H9 (cell line): ENCODE results near the gene METTL23. TPM values are rescaled to one million over a fixed set of nuclear protein-coding genes. Genes with fewer than 3 reads are reported as not detected.

Experiments used
- DNase-seq: peaks from one replicate; pipeline ENCODE4 v3.0.0-alpha.2; 2017
- H2AFZ ChIP-seq: one replicate; pipeline ENCODE4 v1.6.1; 2013; ENCODE audit warnings: mild to moderate bottlenecking, low read length, control low read depth, moderate library complexity
- H2AK5ac ChIP-seq: 2 replicates; pipeline ENCODE4 v1.6.1; 2013; ENCODE audit warnings: low read length, control low read depth, mixed read lengths; ENCODE audit not compliant: insufficient read length
- H2BK120ac ChIP-seq: one replicate; pipeline ENCODE4 v1.6.1; 2013; ENCODE audit warnings: low read depth, mild to moderate bottlenecking, low read length, control low read depth, inconsistent platforms; ENCODE audit not compliant: poor library complexity, severe bottlenecking
- H2BK12ac ChIP-seq: 2 replicates; pipeline ENCODE4 v1.6.1; 2013; ENCODE audit warnings: low read length, control low read depth, mixed read lengths, low read depth; ENCODE audit not compliant: insufficient read length
- H2BK15ac ChIP-seq: 2 replicates; pipeline ENCODE4 v1.6.1; 2013; ENCODE audit warnings: low read depth, low read length, control low read depth
- H2BK20ac ChIP-seq: one replicate; pipeline ENCODE4 v1.6.1; 2013; ENCODE audit warnings: low read depth, mild to moderate bottlenecking, low read length, control low read depth, inconsistent platforms; ENCODE audit not compliant: poor library complexity, severe bottlenecking
- H2BK5ac ChIP-seq: 2 replicates; pipeline ENCODE4 v1.6.1; 2013; ENCODE audit warnings: low read length, control low read depth, mixed read lengths; ENCODE audit not compliant: insufficient read length
- H3K14ac ChIP-seq: 2 replicates; pipeline ENCODE4 v1.6.1; 2013; ENCODE audit warnings: low read length, control low read depth; ENCODE audit not compliant: insufficient read depth
- H3K18ac ChIP-seq: 2 replicates; pipeline ENCODE4 v1.6.1; 2013; ENCODE audit warnings: low read depth, mild to moderate bottlenecking, mixed read lengths, low read length, control low read depth; ENCODE audit not compliant: insufficient read length
- H3K23ac ChIP-seq: 2 replicates; pipeline ENCODE4 v1.6.1; 2013; ENCODE audit warnings: low read length, control low read depth, mixed read lengths, low read depth; ENCODE audit not compliant: insufficient read length
- H3K23me2 ChIP-seq: 2 replicates; pipeline ENCODE4 v1.6.1; 2013; ENCODE audit warnings: low read depth, mild to moderate bottlenecking, mixed read lengths, low read length, control low read depth; ENCODE audit not compliant: insufficient read length, poor library complexity, severe bottlenecking
- H3K27ac ChIP-seq: 2 replicates; pipeline ENCODE4 v1.5.1; 2013; ENCODE audit warnings: low read length, control low read depth, mixed read lengths, low read depth; ENCODE audit not compliant: insufficient read length
- H3K27me3 ChIP-seq: 2 replicates; pipeline ENCODE4 v1.6.1; 2013; ENCODE audit warnings: low read length, control low read depth, inconsistent platforms; ENCODE audit not compliant: insufficient read depth
- H3K4ac ChIP-seq: 2 replicates; pipeline ENCODE4 v1.6.1; 2013; ENCODE audit warnings: low read depth, mild to moderate bottlenecking, control low read depth, inconsistent platforms, low read length, moderate library complexity
- H3K4me1 ChIP-seq: 2 replicates; pipeline ENCODE4 v1.6.1; 2013; ENCODE audit warnings: low read length, control low read depth, inconsistent platforms; ENCODE audit not compliant: insufficient read depth
- H3K4me2 ChIP-seq: 2 replicates; pipeline ENCODE4 v1.6.1; 2013; ENCODE audit warnings: low read length, control low read depth, mixed read lengths; ENCODE audit not compliant: insufficient read length, insufficient read depth
- H3K56ac ChIP-seq: 2 replicates; pipeline ENCODE4 v1.6.1; 2013; ENCODE audit warnings: low read depth, mild to moderate bottlenecking, mixed read lengths, low read length, control low read depth; ENCODE audit not compliant: insufficient read length
- H3K79me1 ChIP-seq: 2 replicates; pipeline ENCODE4 v1.6.1; 2013; ENCODE audit warnings: low read depth, mild to moderate bottlenecking, moderate library complexity, low read length, control low read depth, inconsistent platforms; ENCODE audit not compliant: insufficient read depth, poor library complexity, severe bottlenecking
- H3K79me2 ChIP-seq: 2 replicates; pipeline ENCODE4 v1.6.1; 2013; ENCODE audit warnings: low read length, control low read depth, inconsistent platforms; ENCODE audit not compliant: insufficient read depth
- H3K9ac ChIP-seq: 2 replicates; pipeline ENCODE4 v1.6.1; 2013; ENCODE audit warnings: low read length, control low read depth, mixed read lengths; ENCODE audit not compliant: insufficient read length; ENCODE audit errors: extremely low read depth
- H3K9me3 ChIP-seq: one replicate; pipeline ENCODE4 v1.6.1; 2013; ENCODE audit warnings: low read depth, low read length, inconsistent platforms; ENCODE audit not compliant: control insufficient read depth
- H3T11ph ChIP-seq: one replicate; pipeline ENCODE4 v1.6.1; 2013; ENCODE audit warnings: mild to moderate bottlenecking, low read length, control low read depth, inconsistent platforms
- H4K20me1 ChIP-seq: one replicate; pipeline ENCODE4 v1.6.1; 2013; ENCODE audit not compliant: control insufficient read depth, insufficient read length, insufficient read depth
- H4K5ac ChIP-seq: 2 replicates; pipeline ENCODE4 v1.6.1; 2013; ENCODE audit warnings: low read depth, mild to moderate bottlenecking, mixed read lengths, low read length, control low read depth; ENCODE audit not compliant: insufficient read length
- H4K8ac ChIP-seq: replicated peaks from 2 replicates; pipeline ENCODE4 v1.6.1; 2013; ENCODE audit warnings: low read length, control low read depth, mixed read lengths, low read depth; ENCODE audit not compliant: insufficient read length
- H4K91ac ChIP-seq: 2 replicates; pipeline ENCODE4 v1.6.1; 2013; ENCODE audit warnings: low read depth, mild to moderate bottlenecking, moderate library complexity, mixed read lengths, low read length, control low read depth; ENCODE audit not compliant: insufficient read length
- H3K27ac Mint-ChIP-seq, 3 experiments: 2 replicates in 2 of 3; 3 replicates in 1 of 3; pipeline ENCODE4 v1.8.0; 2020 to 2021; ENCODE audit warnings: mixed read lengths in 3 of 3, mild to moderate bottlenecking in 1 of 3, moderate library complexity in 1 of 3
- H3K27me3 Mint-ChIP-seq: 2 replicates; pipeline ENCODE4 v1.8.0; 2021; ENCODE audit warnings: low read depth, mild to moderate bottlenecking, moderate library complexity, mixed read lengths
- H3K36me3 Mint-ChIP-seq, 3 experiments: 2 replicates in 2 of 3; 3 replicates in 1 of 3; pipeline ENCODE4 v1.8.0; 2020 to 2021; ENCODE audit warnings: low read depth in 3 of 3, mixed read lengths in 3 of 3; ENCODE audit not compliant: insufficient read depth in 1 of 3
- H3K4me1 Mint-ChIP-seq, 2 experiments: 2 replicates each; pipeline ENCODE4 v1.8.0; 2020; ENCODE audit warnings: mixed read lengths in 2 of 2
- H3K4me3 Mint-ChIP-seq, 2 experiments: 2 replicates in 1 of 2; 3 replicates in 1 of 2; pipeline ENCODE4 v1.8.0; 2020 to 2021; ENCODE audit warnings: mild to moderate bottlenecking in 2 of 2, mixed read lengths in 2 of 2, moderate library complexity in 1 of 2
- H3K9me3 Mint-ChIP-seq, 2 experiments: 2 replicates in 1 of 2; 3 replicates in 1 of 2; pipeline ENCODE4 v1.8.0; 2020; ENCODE audit warnings: mild to moderate bottlenecking in 2 of 2, mixed read lengths in 2 of 2, moderate library complexity in 1 of 2
- CTCF ChIP-seq: fragments of 200-600 bp; sonication (generic); conservative IDR thresholded peaks from 3 replicates; pipeline ENCODE4 v1.8.0; 2021; ENCODE audit warnings: antibody characterized with exemption, mild to moderate bottlenecking
- WGBS: extraction: QIAGEN DNeasy Blood & Tissue Kit; methylation state at CpG from one replicate; pipeline ENCODE4 v1.1.7; 2013; ENCODE audit warnings: missing lambda C conversion rate, low lambda C conversion rate, mixed read lengths; ENCODE audit not compliant: insufficient read length; ENCODE audit errors: extremely low coverage; 5-methylcytosine and 5-hydroxymethylcytosine counted together
- total RNA-seq: library from RNA; stranded (reverse); gene quantifications from 2 replicates; pipeline ENCODE4 v1.2.1, GENCODE V29; 2021

The METTL23 gene
- total RNA-seq, 1 experiment from 2014 or later, result 29.9 TPM

GRCh38 chr17:76751416-76751993 lies 24.9 kb downstream of the METTL23 start:
- H3K4me3 Mint-ChIP-seq, result no peak overlapping the region
- whole genome bisulfite sequencing, result no CpG with 5 or more reads among the region's 3 CpGs

More at GRCh38 chr17:76751416-76751993, 24.9 kb downstream of the METTL23 start:
- no peak overlapping the region for H2BK5ac ChIP-seq
- no peak overlapping the region for H3K27ac ChIP-seq
- no peaks in the 10 kb centered on the region for H4K20me1 ChIP-seq
- no peak overlapping the region for H3K4me2 ChIP-seq
- H3K9me3 ChIP-seq, result no peaks in the 10 kb centered on the region
- no peak overlapping the region for H2BK20ac ChIP-seq
- no peak for TF ChIP-seq CTCF
- no peak overlapping the region; a peak in 1 of 7 replicates for H3K27ac Mint-ChIP-seq
- no peak overlapping the region for H2AK5ac ChIP-seq
- no peak overlapping the region for H3K9ac ChIP-seq
- no peak overlapping the region for H4K8ac ChIP-seq
- H3T11ph ChIP-seq, result no peak overlapping the region
- no peak overlapping the region for H2BK12ac ChIP-seq
- H4K91ac ChIP-seq, result no peak overlapping the region
- H2BK15ac ChIP-seq, result no peak overlapping the region
- no peaks in the 10 kb centered on the region for H3K79me2 ChIP-seq
- H3K4me1 ChIP-seq, result no peaks in the 10 kb centered on the region
- DNase-seq, result no peak
- no peak overlapping the region for H2AFZ ChIP-seq
- H3K23me2 ChIP-seq, result no peaks in the 10 kb centered on the region
- no peak overlapping the region for H3K18ac ChIP-seq
- H3K27me3 Mint-ChIP-seq, result no peaks in the 10 kb centered on the region
- no peak overlapping the region for H3K56ac ChIP-seq
- no peak overlapping the region for H3K4ac ChIP-seq
- H3K4me1 Mint-ChIP-seq, result no peaks in the 10 kb centered on the region
- no peak overlapping the region for H3K14ac ChIP-seq
- H3K79me1 ChIP-seq, result no peaks in the 10 kb centered on the region
- H3K27me3 ChIP-seq, result no peaks in the 10 kb centered on the region
- no peak overlapping the region for H4K5ac ChIP-seq
- H3K9me3 Mint-ChIP-seq, result no peaks in the 10 kb centered on the region; a peak in 1 of 5 replicates
- no peak overlapping the region for H3K23ac ChIP-seq
- peaks cover 5 to 31% (median 14%) of the 10 kb centered on the region in 3 experiments; a peak in 6 of 7 replicates for H3K36me3 Mint-ChIP-seq
- H2BK120ac ChIP-seq, result no peak overlapping the region
